GM19324 (cell line): ENCODE results near the gene MAP3K5.

Source experiments
- ATAC-seq: cut with Tn5 transposase; IDR thresholded peaks from one replicate; pipeline ENCODE4 v1.9.1; 2021; ENCODE audit warnings: mild to moderate bottlenecking, moderate library complexity; ENCODE audit not compliant: unreplicated experiment, low FRiP score

MAP3K5 gene

DNA sequence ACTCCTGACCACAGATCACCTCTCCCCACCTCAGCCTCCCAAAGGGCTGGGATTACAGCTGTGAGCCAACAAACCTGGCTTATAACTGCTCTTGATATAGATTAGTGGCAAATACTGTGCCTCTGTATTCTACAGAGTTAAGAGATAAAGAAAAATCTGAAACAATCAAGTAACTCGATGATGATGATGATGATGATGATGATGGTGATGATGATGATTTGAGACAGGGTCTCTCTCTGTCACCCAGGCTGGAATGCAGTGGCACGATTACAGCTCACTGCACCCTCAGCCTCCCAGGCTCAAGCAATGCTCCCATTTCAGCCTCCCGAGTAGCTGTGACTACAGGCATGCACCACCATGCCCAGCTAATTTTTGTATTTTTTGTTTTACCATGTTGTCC, 175.8 kb downstream of the MAP3K5 start:
- no peak for ATAC-seq

DNA sequence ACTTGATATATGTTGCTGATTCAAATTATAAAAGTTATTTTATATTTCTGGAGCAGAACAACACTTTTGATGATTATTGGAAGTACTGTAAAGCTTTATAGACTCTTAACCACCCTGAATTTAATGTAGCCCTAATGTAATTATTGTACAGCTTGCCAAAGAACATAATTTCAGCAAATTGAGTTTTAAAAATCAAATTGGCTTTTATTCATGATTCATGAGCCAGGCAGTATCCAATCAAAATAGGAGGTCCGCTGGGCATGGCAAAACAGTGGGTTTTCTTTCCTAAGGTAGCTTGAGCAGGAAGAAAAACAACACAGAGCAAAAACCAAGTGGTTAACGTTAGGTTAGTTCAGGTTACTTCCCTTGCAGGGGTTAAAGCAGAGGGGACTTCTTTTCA, 177.3 kb downstream of the MAP3K5 start:
- ATAC-seq, result no peak

DNA sequence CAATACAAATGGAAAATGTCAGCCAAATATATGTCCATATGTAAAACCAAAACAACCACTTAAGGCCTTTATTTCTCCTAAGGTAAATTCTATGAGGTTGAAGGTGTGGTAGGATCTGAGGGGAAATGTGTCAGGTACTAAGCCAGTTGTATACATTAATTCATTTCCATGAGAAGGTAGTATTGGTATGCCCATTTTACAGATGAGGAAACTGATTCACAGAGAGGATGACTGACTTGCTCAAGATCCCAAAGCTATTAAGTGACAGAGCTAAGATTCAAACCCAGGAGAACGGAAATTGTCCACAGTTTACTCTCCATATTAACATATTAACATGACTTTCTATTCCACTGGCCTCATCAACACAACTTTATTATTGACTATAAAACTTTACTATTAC, 177.9 kb downstream of the MAP3K5 start:
- no peak for ATAC-seq

DNA sequence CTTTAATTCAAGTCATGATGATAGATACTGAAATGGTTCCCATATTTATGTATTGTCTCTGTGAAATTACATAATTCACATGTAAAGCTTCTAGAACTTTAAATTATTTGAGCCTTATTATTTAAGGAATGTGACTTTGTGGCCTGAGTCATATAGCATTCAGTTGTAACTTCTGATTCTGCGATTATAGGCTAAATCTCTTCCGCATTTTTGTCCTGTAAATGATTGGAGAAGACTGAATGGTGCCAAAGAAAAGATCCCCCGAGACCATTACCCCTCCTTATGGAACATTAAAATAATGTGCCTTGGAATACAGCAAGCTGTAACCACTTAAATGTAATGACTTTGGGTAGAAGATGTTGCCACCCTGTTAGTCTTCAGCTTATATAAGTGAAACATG, 178.8 kb downstream of the MAP3K5 start:
- ATAC-seq, result no peak

DNA sequence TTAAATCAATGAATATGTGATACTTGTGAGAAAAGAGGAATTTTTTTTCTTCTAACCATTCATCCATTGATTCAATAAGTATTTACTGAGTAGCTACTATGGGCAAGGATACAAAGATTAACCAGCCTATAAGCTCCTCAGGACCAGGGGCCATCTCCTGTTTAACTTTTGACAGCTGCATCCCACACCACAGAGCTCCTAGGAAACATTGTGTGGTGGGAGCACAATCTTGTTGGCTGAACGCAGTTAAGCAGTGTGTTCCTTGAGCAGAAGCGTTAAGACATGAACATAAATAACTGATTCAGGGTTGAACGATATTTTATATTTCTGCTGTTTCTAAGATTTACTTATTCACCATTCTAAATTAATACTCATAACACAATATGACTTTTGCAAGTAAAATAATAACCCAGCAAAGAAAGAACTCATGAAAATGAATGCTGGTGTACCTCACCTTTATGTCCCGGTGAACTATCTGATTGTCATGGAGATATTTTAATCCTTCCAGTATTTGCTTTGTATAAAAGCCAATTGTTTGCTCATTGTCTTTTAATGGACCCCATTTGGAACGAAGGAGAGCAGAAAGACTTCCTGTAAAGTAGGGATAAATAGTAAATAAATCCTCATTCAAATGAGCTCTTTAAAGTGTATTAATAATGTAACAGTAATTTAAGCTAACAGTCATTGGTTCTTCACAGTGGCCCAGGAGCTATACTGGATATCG, 179.4 kb downstream of the MAP3K5 start:
- ATAC-seq, result no peak

DNA sequence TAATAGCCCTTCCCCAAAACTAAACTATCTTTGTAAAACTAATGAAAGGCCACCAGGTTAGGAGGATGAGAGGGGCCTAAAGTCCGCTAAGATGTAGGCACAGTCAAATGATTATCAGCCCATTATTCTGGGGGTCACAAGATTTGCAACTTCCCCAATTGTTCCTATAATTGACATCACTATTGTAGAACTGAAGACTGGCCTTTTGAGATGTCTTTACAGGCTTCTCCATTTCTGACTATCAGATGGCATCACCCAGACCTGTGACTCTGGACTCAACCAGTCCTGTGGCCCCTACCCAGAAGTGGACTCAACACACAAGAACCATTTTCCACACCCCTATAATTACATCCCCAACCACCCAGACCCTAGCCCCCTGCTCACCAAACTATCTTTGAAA, 180.5 kb downstream of the MAP3K5 start:
- no peak for ATAC-seq

DNA sequence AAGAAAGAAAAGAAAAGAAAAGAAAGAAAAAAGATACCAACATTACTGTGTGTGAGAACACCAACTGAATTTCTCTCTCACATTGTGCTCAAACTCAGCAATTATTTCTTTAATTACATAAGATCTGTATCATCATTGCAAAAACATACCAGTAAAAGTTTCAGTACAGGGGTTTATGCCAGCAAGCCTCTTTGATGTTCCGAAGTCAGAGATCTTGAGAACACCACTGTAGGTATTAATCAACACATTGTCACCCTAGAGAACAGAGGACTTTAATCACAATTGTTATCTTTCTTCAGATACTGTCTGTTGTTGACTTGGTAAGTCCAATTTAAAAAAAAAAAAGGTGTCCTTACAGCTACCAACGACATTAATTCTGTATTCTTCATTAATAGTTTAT, 181.1 kb downstream of the MAP3K5 start:
- ATAC-seq, result no peak

DNA sequence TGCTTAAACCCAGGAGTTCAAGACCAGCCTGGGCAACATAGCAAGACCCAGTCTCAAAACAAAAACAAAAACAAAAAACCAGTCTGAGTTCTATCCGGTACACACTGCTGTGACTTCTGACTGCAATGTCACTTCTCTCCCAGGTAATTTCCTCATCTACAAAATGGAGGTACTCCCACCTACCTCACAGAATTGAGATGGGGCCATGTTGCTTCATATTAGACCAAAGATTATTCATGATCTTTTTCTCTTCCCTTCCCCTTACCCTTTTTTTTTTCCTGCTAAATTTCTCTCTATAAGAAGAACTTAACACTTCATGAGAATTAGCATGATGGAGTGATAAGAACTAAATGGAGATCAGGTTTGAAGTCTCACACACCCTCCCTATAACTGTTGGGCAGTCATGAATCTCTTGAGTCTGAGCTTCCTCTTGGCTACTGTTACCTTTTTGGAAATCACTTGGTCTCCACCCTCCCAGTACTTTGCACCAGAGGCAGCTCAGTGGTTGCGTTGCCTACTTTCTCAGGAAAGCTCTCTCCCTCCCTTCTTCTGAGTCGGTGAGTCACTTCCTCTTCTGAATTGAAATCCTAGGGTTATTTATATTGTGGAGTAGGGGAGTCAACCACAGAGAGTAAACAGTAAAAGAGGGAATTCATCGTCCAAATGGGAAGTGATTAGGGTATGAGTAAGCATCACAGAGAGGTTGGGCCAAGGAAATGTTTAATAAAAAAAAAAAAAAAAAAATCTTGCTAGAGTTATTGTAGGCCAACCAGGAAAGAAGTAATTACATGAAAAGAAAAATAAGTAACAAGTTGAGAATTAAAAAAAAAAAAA, 182.2 kb downstream of the MAP3K5 start:
- ATAC-seq, result no peak

DNA sequence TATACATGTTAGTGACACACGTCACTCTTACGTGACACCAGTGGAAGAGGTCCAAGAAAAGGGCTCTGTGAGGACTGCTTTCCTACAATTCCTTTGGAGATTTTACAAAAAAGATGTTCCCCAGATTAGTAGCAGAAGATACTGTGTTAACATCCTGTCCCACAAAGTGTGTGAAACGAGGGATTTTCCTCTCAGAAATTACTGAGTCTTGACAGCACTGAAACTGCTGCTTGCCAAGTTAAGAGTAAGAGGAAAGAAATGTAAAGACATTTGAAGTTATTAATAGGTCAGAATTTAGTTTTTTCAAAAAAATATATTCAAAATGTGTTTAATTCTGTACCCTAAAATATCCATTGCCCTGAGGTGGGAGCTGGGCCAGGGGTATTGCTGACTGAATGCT, 183.3 kb downstream of the MAP3K5 start:
- no peak for ATAC-seq

DNA sequence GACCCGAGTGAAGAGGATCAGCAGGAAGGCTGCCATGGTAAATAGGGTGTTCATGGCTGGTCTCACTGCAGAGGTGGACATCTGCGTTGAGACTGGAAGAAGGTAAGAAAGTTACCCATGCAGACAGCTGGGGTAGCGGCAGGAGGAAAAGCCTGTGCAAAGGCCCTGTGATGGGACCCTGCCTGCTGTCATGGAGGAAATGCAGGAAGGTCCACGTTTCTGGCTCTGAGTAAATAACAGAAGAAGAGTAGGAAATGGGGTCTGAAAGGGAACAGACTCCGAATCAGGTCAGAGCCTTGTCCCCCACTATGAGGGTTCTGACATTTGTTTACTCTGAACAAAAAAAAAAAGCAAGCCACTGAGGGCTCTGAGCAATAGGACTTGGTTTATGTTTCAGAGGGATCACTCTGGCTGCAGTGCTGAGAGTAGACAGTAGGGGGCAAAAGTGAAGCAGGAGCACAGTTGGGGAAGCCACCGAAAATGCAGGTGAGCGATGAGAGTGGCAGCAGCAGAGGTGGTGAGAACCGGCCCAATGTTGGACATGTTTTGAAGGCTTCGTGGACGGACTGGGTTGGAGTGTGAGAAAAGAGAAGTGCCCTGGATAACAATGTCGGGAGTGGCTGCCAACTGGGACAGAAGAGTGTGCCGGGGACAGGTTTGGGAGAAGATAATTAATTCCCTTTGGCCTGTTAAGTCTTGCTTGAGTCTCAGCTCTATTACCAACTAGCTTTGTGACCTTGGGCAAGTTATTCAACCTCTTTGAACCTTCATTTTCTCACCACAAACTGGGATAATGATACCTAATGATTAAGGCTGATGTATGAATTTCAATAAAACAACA, 184.1 kb downstream of the MAP3K5 start:
- ATAC-seq, result no peak

DNA sequence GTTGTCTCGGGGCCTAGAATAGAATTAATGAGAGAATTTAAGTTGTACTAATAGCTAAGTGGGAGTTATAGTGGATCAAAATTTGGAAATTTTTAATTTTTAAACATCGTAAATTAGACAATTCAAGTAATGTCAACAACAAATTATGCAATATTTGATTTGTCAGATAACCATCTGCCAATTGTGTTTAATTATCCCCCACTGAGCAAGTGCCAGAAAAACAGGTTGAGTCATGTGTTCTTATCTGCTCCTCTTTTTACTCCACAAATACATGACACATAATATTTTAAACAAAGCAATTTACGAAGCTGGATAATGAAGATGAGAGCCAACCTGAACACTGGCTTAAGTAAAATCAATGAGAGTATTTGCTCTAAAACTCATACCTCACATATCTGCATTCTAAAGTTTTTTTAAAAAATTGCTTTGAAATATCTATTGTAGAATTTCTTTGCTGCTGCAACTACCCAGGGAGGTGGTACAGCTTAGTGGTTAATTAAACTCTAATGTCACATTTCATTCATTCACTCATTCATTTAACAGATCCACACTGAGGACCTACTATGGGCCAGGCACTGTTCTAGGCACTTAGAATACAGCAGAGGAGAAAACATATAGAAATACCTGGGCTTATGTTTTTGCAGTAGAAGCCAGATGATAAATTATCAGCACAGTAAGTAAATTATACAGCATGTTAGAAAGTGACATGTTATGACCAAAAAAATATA, 184.9 kb downstream of the MAP3K5 start:
- no peak for ATAC-seq

DNA sequence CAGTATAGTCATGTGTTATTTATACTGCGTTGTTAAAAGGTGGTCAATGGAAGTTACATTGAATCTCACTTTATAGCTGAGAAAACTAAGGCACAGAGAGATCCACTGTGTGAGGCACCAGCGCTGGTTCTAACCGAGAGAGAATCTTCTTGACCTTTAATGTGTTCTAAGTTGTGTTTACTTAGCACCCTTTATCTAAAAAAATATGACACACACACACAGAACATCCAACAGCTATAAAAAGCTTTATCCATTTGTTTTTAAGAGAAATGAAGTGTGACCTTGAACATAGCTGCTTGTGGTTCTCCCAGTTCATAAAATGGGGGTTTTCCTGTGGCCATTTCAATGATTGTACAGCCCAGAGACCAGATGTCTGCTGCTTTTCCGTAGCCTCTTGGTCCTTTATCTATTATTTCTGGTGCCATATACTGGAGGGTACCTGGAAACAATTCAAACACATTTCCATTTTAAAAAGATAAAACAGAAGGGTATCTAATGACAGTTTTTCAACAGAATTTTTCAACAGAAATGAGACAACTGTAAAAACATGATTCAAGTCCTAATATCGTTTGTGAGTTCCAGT, 187.3 kb downstream of the MAP3K5 start:
- ATAC-seq, result no peak

DNA sequence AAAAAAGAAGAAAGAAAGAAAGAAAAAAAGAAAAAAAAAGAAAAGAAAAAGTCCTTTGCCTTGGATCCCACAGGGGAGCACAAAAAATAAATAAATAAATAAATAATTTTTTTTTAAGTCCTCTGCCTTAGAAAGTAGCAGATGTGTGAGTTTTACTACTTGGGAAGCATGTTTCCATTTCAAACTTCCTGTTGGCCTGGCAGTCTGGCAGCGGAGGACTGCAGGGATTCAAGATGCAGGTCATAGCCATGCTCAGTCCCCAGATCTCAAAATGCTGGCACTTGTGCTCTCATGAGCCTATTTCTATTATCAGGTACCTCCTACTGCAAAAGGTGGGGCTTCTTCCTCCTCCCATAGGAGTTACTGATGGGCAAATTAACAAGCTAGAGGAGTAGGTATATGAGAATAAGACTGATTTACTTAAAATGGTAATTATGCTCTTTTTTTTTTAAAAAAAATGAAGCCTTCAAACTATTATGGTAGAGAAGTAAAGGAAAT, 187.9 kb downstream of the MAP3K5 start:
- ATAC-seq, result no peak

DNA sequence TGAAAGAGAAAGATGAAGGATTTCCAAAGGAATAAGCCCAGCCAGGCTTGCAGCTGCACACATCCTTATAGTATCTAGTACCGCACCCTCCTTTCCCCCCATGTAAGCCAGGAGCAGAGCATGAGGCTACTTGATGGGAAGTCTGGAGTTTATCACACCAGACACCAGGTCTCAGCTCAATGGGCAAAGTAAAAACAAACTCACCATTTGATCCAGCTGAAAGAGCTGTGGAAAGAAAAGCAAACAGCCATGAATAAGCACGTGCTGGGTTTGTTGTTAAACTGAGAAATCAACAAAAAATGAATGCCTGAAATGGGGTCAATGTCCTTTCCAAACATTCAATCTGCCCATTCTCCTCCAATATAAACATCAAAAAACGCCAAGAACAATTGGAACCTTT, 191.5 kb downstream of the MAP3K5 start:
- ATAC-seq, result no peak

DNA sequence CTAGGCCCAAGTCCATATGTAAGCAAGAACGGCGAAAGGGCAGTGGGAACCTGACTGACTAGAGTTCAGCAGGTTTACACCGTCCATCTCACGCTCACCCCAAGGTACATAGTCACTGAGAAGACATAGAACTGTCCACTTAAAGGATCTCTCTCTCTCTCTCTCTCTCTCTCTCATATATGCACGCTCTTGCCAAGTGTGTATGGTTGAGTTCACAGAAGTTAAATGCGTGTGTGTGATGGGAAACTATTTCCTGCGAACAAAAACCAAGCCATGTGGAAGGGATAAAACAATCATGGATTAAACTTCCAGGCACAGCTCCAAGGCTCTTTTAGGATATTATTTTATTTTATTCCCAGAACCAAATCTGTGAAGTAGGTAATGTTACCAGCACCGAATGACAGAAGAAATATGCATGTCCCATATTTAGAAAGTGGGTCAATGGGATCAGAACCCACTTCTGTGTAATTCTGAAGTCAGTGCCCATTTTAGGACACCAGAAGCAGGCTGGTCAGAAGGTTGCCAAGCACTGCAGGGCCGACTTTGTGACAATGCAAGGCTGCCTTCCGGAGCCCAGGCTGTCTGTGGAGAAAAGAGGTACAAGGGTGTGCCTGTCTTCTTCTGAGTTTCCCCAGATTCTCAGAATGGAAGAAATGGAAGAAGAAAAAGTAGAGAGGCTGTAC, 192.8 kb downstream of the MAP3K5 start:
- no peak for ATAC-seq

DNA sequence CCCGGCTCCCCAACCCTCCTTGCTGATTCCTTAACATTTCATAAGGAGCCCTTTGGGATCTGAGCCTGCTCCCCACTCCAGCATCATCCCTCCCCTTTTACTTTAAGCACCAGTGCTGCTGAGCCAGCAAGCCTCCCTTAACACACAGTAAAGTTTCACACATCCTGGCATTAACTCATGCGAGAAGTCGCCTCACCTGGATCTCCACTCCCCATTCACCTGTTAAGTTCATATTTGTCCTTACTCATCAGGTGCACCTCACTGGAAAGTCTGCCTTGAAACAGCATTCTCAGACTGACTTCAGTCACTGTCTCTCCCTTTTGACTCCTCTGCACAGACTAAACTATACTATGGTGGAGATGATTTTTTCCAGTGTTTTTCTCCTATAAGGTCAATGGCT, 194.2 kb downstream of the MAP3K5 start:
- ATAC-seq, result no peak

DNA sequence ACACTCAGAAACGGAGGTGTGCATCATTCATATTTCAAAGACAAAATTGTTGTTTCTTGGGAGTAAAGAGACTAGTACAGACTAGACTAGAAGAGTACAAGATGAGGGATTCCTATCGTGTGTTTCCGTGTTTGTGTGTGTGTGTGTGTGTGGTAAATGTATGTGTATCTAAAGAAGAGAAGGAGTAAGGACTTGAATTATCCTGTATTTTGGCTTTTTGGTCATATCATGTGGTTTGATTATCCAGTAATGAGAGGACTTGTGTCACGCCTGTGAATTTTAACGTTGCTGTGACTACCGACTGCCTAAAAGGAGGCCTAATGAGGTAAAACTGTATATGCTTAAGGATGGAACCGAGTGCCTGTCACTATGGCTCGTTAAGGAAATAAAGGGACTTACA, 197.6 kb downstream of the MAP3K5 start:
- no peak for ATAC-seq

DNA sequence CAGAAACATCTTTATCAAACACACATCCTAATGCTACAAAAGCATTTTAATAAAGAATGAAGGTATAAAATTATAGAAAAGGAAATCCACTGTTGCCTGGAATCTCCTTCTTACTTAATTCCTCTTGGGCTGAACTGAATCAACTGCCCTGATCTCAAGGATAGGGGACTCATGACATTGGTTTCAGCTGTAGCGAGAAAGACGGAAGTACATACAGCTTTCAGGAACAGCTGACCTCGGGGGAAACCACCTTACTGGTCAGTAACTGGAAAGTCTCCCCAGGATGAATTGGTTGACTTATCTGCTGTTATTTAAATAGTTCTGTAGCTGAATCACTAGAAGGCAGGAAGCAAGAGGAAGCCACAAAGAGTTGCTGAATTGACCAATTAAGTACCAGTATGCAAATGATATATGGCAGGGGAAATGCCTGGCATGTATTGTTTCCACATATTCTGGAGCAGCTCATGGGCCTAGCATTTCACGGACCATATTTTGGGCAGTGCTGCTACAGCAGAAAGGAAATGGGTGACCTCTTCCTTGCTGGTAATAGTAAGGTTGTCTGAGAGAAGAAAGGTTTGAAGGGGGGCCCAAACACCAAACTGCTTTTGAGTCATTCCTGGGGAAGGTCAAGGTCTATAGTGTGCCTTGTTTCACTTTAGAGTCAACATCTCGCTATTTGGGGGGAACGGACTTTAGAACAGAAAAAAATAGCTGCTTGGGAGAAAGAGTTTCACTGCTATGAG, 198.4 kb downstream of the MAP3K5 start:
- ATAC-seq, result peak; percentile 86
